H1 (cell line): ENCODE measurements around the gene DOK6. TPM values are rescaled to one million over a fixed set of nuclear protein-coding genes. Genes with fewer than 3 reads are reported as not detected.

ENCODE experiments used
- CTCF ChIA-PET: fragments of 300-600 bp; sonication (Branson Sonifier 250); formaldehyde crosslinking; loops from one replicate; lab custom pipeline; 2021; ENCODE audit not compliant: partially characterized antibody; lab: Charles Lee
- POLR2A ChIA-PET: fragments of 300-600 bp; sonication (Branson Sonifier 250); formaldehyde crosslinking; loops from one replicate; lab custom pipeline; 2021; ENCODE audit warnings: inconsistent platforms; ENCODE audit not compliant: partially characterized antibody; lab: Charles Lee
- DNase-seq, 2 experiments: peaks; one replicate each; pipeline versions ENCODE4 v3.0.0 to v3.0.0-alpha.2; 2010 to 2022; ENCODE audit warnings: low spot score in 2 of 2, low read depth in 1 of 2, mixed read lengths in 1 of 2
- FAIRE-seq: peaks from 2 replicates; lab custom pipeline; 2011; peaks lifted over from hg19 to GRCh38; lab: Jason Lieb, UNC
- H2AFZ ChIP-seq: 2 replicates; pipeline ENCODE4 v1.8.1; 2012; ENCODE audit warnings: low read length, inconsistent platforms
- H2AK5ac ChIP-seq: 2 replicates; pipeline ENCODE4 v1.6.1; 2013; ENCODE audit warnings: low read depth, low read length
- H2BK120ac ChIP-seq: replicated peaks from 2 replicates; pipeline ENCODE3; 2013; ENCODE audit warnings: low read depth, low read length, inconsistent platforms
- H2BK12ac ChIP-seq: 2 replicates; pipeline ENCODE4 v1.6.1; 2013; ENCODE audit warnings: low read depth, low read length
- H2BK15ac ChIP-seq: 2 replicates; pipeline ENCODE4 v1.6.1; 2013; ENCODE audit warnings: low read length
- H2BK20ac ChIP-seq: 2 replicates; pipeline ENCODE4 v1.6.1; 2013; ENCODE audit warnings: low read length
- H2BK5ac ChIP-seq: 2 replicates; pipeline ENCODE4 v1.6.1; 2013; ENCODE audit warnings: low read depth, low read length
- H3K14ac ChIP-seq: 2 replicates; pipeline ENCODE4 v1.6.1; 2013; ENCODE audit warnings: inconsistent platforms; ENCODE audit not compliant: insufficient read length
- H3K18ac ChIP-seq: 2 replicates; pipeline ENCODE4 v1.6.1; 2013; ENCODE audit warnings: low read length; ENCODE audit errors: extremely low read depth
- H3K23ac ChIP-seq: 2 replicates; pipeline ENCODE4 v1.6.1; 2013; ENCODE audit warnings: inconsistent platforms; ENCODE audit not compliant: insufficient read length
- H3K23me2 ChIP-seq: 2 replicates; pipeline ENCODE4 v1.6.1; 2013; ENCODE audit warnings: low read depth, low read length
- H3K27ac ChIP-seq: 2 replicates; pipeline ENCODE4 v1.6.1; 2011; ENCODE audit warnings: low read depth, low read length, inconsistent platforms
- H3K27me3 ChIP-seq, 4 experiments: replicated peaks in 1 of 4; 1 replicate in 1 of 4; 2 replicates in 3 of 4; pipeline versions ENCODE4 v1.6.1 to v1.8.1; 2011 to 2013; ENCODE audit warnings: low read length in 3 of 4, mild to moderate bottlenecking in 3 of 4, inconsistent platforms in 2 of 4, mixed read lengths in 2 of 4, moderate library complexity in 1 of 4; ENCODE audit not compliant: control insufficient read depth in 3 of 4, insufficient read depth in 3 of 4; ENCODE audit errors: extremely low read depth in 1 of 4
- H3K36me3 ChIP-seq, 4 experiments: 2 replicates each; pipeline versions ENCODE4 v1.6.1 to v1.8.1; 2011 to 2013; ENCODE audit warnings: mild to moderate bottlenecking in 4 of 4, low read length in 3 of 4, moderate library complexity in 2 of 4, control low read depth in 1 of 4, inconsistent platforms in 1 of 4; ENCODE audit not compliant: insufficient read depth in 4 of 4, control insufficient read depth in 2 of 4
- H3K4ac ChIP-seq: replicated peaks from 2 replicates; pipeline ENCODE3; 2013; ENCODE audit warnings: low read length, low read depth, mixed read lengths, inconsistent platforms; ENCODE audit not compliant: insufficient read length
- H3K4me1 ChIP-seq, 4 experiments: replicated peaks in 1 of 4; 1 replicate in 1 of 4; 2 replicates in 3 of 4; pipeline versions ENCODE4 v1.6.1 to v1.8.1; 2011 to 2013; ENCODE audit warnings: low read length in 3 of 4, inconsistent platforms in 2 of 4, mixed read lengths in 1 of 4; ENCODE audit not compliant: insufficient read depth in 4 of 4, control insufficient read depth in 3 of 4
- H3K4me2 ChIP-seq, 2 experiments: 2 replicates each; pipeline versions ENCODE4 v1.6.1 to v1.8.1; 2011 to 2013; ENCODE audit warnings: low read depth in 2 of 2, low read length in 2 of 2, control low read depth in 1 of 2, inconsistent platforms in 1 of 2, mild to moderate bottlenecking in 1 of 2; ENCODE audit not compliant: insufficient read depth in 1 of 2
- H3K4me3 ChIP-seq, 4 experiments: fragments of 200-600, 300-600 bp in 1 of 4; sonication (generic), shearing (Covaris generic), sonication (Bioruptor Twin) in 1 of 4; 2 replicates each; pipeline versions ENCODE4 v1.5.1 to v1.8.1; 2011 to 2016; ENCODE audit warnings: low read length in 4 of 4, low read depth in 3 of 4, control low read depth in 2 of 4, inconsistent platforms in 2 of 4, mild to moderate bottlenecking in 2 of 4, mixed read lengths in 1 of 4, moderate library complexity in 1 of 4; ENCODE audit not compliant: insufficient read depth in 2 of 4; ENCODE audit errors: extremely low read depth in 1 of 4
- H3K56ac ChIP-seq: replicated peaks from 2 replicates; pipeline ENCODE3; 2013; ENCODE audit warnings: low read depth, mild to moderate bottlenecking, mixed read lengths, low read length, inconsistent platforms; ENCODE audit not compliant: insufficient read length
- H3K79me1 ChIP-seq: 2 replicates; pipeline ENCODE4 v1.6.1; 2013; ENCODE audit warnings: low read depth, low read length, control low read depth
- H3K79me2 ChIP-seq, 2 experiments: 2 replicates each; pipeline versions ENCODE4 v1.6.1 to v1.8.1; 2012 to 2013; ENCODE audit warnings: low read length in 2 of 2, mild to moderate bottlenecking in 2 of 2, inconsistent platforms in 1 of 2; ENCODE audit not compliant: insufficient read depth in 2 of 2, control insufficient read depth in 1 of 2
- H3K9ac ChIP-seq, 4 experiments: replicated peaks in 1 of 4; 1 replicate in 1 of 4; 2 replicates in 3 of 4; pipeline versions ENCODE4 v1.6.1 to v1.8.1; 2011 to 2013; ENCODE audit warnings: low read depth in 3 of 4, low read length in 3 of 4, control low read depth in 2 of 4, mild to moderate bottlenecking in 2 of 4, moderate library complexity in 2 of 4, inconsistent platforms in 1 of 4; ENCODE audit errors: extremely low read depth in 1 of 4
- H3K9me3 ChIP-seq, 2 experiments: 2 replicates each; pipeline versions ENCODE4 v1.6.1 to v1.8.1; 2012 to 2013; ENCODE audit warnings: mild to moderate bottlenecking in 2 of 2, moderate library complexity in 2 of 2, control low read depth in 1 of 2, inconsistent platforms in 1 of 2, low read depth in 1 of 2, low read length in 1 of 2, mixed read lengths in 1 of 2; ENCODE audit not compliant: insufficient read depth in 2 of 2
- H4K20me1 ChIP-seq, 2 experiments: replicated peaks in 1 of 2; 2 replicates each; pipeline versions ENCODE3 to v1.8.1; 2011 to 2013; ENCODE audit warnings: inconsistent platforms in 2 of 2, low read length in 2 of 2, mild to moderate bottlenecking in 1 of 2; ENCODE audit not compliant: insufficient read depth in 2 of 2, control insufficient read depth in 1 of 2
- H4K5ac ChIP-seq: 2 replicates; pipeline ENCODE4 v1.6.1; 2013; ENCODE audit warnings: low read length, low read depth, mixed read lengths, inconsistent platforms; ENCODE audit not compliant: insufficient read length
- H4K8ac ChIP-seq: 2 replicates; pipeline ENCODE4 v1.8.0; 2013; ENCODE audit warnings: mild to moderate bottlenecking, moderate library complexity, low read length, inconsistent platforms; ENCODE audit not compliant: insufficient read depth; ENCODE audit errors: extremely low read depth
- H4K91ac ChIP-seq: replicated peaks from 2 replicates; pipeline ENCODE3; 2013; ENCODE audit warnings: low read length, mixed read lengths, inconsistent platforms; ENCODE audit not compliant: insufficient read length
- BACH1 ChIP-seq: IDR thresholded peaks from 2 replicates; pipeline ENCODE4 v1.6.1; 2012; ENCODE audit warnings: low read length, improper control_type of control experiment
- FOSL1 ChIP-seq: IDR thresholded peaks from 2 replicates; pipeline ENCODE4 v1.6.1; 2011; ENCODE audit warnings: mild to moderate bottlenecking, low read depth, low read length, moderate library complexity; ENCODE audit not compliant: insufficient read depth
- SRF ChIP-seq: IDR thresholded peaks from 2 replicates; pipeline ENCODE4 v1.6.1; 2011; ENCODE audit warnings: mild to moderate bottlenecking, low read depth, low read length, moderate library complexity
- WGBS, 2 experiments: shearing (Covaris generic) in 1 of 2; methylation state at CpG; one replicate each; pipeline versions ENCODE4 v1.1.6 to v1.1.7; 2013 to 2015; ENCODE audit warnings: low lambda C conversion rate in 2 of 2, mixed read lengths in 2 of 2, inconsistent platforms in 1 of 2, low coverage in 1 of 2, missing lambda C conversion rate in 1 of 2; ENCODE audit not compliant: insufficient replicate concordance in 2 of 2, insufficient coverage in 1 of 2, insufficient read length in 1 of 2; ENCODE audit errors: extremely low coverage in 1 of 2, missing lambda C conversion rate in 1 of 2; 5-methylcytosine and 5-hydroxymethylcytosine counted together
- polyA plus RNA-seq, 7 experiments: library from polyadenylated mRNA; depleted of rRNA in 3 of 7; stranded (reverse) in 5 of 7; unstranded in 2 of 7; fragments of >200 nt in 5 of 7; fragments of 200-250 nt in 2 of 7; gene quantifications; 1 replicate in 5 of 7; 2 replicates in 1 of 7; 4 replicates in 1 of 7; pipeline versions ENCODE4 v1.2.1 to v1.2.3, GENCODE V29; 2011 to 2013; ENCODE audit warnings: missing spikeins in 2 of 7, mixed read lengths in 2 of 7
- total RNA-seq: library from RNA; stranded (reverse); fragmentation: NEBNext Ultra II Directional; extraction: Animal tissue kit (Norgen Biotek cat#: 25700); gene quantifications from 2 replicates; pipeline ENCODE4 v1.2.1, GENCODE V29; 2021
- TF ChIP-seq, protein P1 (sequence below), 3 experiments: IDR thresholded peaks; 1 replicate in 2 of 3; 2 replicates in 1 of 3; pipeline versions ENCODE4 v1.5.1 to v1.6.1; 2011; ENCODE audit warnings: low read length in 3 of 3, mild to moderate bottlenecking in 3 of 3, inconsistent platforms in 2 of 3, low read depth in 1 of 3, moderate library complexity in 1 of 3; ENCODE audit not compliant: insufficient read depth in 1 of 3; ENCODE audit errors: control extremely low read depth in 1 of 3

The DOK6 gene
- total and polyA plus RNA-seq, 2 of the 8 experiments (the other 6 are each of a cell fraction or from before 2014, with no cell fraction given) = 0.33 to 0.50 TPM

- DNase-seq = no peak
- WGBS, 2 experiments = 92% methylated on average over 8 of the region's 8 CpGs; no CpG with 5 or more reads in 1 of the 2 experiments
- FAIRE-seq = no peak
Measured at GRCh38 chr18:69599377-69599776, 198.7 kb downstream of the DOK6 start.

More at GRCh38 chr18:69599377-69599776, 198.7 kb downstream of the DOK6 start:
- Histone ChIP-seq H3K36me3 (no peaks in the 10 kb centered on the region), H2BK15ac (no peak overlapping the region), H3K4me1 (no peaks in the 10 kb centered on the region), H3K4me2 (no peak overlapping the region), H3K27me3 (no peaks in the 10 kb centered on the region), H2AK5ac (no peak overlapping the region), H2BK20ac (no peak overlapping the region), H4K5ac (no peak overlapping the region), H3K4me3 (no peak overlapping the region), H3K27ac (no peak overlapping the region), H3K9me3 (no peaks in the 10 kb centered on the region; a peak in 2 of 4 replicates), H2BK120ac (no peak overlapping the region), H3K79me1 (no peaks in the 10 kb centered on the region), H3K79me2 (no peaks in the 10 kb centered on the region), H3K18ac (no peak overlapping the region), H4K20me1 (no peaks in the 10 kb centered on the region), H3K4ac (no peak overlapping the region), H4K91ac (no peak overlapping the region), H3K23ac (no peak overlapping the region), H3K14ac (no peak overlapping the region), H3K9ac (no peak overlapping the region), H3K56ac (no peak overlapping the region), H4K8ac (no peak overlapping the region)
- ChIA-PET POLR2A (no interaction called here), CTCF (no interaction called here)
- TF ChIP-seq SRF = no peak
- no peak for TF ChIP-seq BACH1
- TF ChIP-seq FOSL1 = no peak
- TF ChIP-seq, protein P1, sequence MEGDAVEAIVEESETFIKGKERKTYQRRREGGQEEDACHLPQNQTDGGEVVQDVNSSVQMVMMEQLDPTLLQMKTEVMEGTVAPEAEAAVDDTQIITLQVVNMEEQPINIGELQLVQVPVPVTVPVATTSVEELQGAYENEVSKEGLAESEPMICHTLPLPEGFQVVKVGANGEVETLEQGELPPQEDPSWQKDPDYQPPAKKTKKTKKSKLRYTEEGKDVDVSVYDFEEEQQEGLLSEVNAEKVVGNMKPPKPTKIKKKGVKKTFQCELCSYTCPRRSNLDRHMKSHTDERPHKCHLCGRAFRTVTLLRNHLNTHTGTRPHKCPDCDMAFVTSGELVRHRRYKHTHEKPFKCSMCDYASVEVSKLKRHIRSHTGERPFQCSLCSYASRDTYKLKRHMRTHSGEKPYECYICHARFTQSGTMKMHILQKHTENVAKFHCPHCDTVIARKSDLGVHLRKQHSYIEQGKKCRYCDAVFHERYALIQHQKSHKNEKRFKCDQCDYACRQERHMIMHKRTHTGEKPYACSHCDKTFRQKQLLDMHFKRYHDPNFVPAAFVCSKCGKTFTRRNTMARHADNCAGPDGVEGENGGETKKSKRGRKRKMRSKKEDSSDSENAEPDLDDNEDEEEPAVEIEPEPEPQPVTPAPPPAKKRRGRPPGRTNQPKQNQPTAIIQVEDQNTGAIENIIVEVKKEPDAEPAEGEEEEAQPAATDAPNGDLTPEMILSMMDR (IDR thresholded peaks at IDR 0.05; ENCODE audit: control extremely low read depth in 1 of 3, insufficient read depth in 1 of 3, low read depth in 1 of 3, low read length in 3 of 3) = no peak
- TF ChIP-seq, all 59 proteins: peak for 0
- H2AFZ ChIP-seq = no peak overlapping the region
- H2BK5ac ChIP-seq = no peak overlapping the region
- H2BK12ac ChIP-seq = no peak overlapping the region
- no peaks in the 10 kb centered on the region for H3K23me2 ChIP-seq
